Keratinocyte (primary cell): Measurements from ENCODE around the gene OR10S1. TPM values are rescaled to one million over a fixed set of nuclear protein-coding genes. Genes with fewer than 3 reads are reported as not detected.

Source experiments
- DNase-seq: peaks from one replicate; pipeline ENCODE4 v3.0.0-alpha.2; 2011; ENCODE audit warnings: low read depth, missing footprints, low spot score
- FAIRE-seq: peaks from 2 replicates; lab custom pipeline; 2011; peaks lifted over from hg19 to GRCh38; lab: Jason Lieb, UNC
- H2AFZ ChIP-seq: 2 replicates; pipeline ENCODE4 v1.6.0; 2012; ENCODE audit warnings: low read length, control low read depth, inconsistent platforms; ENCODE audit not compliant: control insufficient read depth
- H3K27ac ChIP-seq: 2 replicates; pipeline ENCODE4 v1.5.1; 2011; ENCODE audit warnings: low read length; ENCODE audit not compliant: control insufficient read depth, insufficient read depth
- H3K27me3 ChIP-seq: 3 replicates; pipeline ENCODE4 v1.6.0; 2011; ENCODE audit warnings: low read length; ENCODE audit not compliant: control insufficient read depth, insufficient read depth; ENCODE audit errors: extremely low read depth
- H3K36me3 ChIP-seq, 2 experiments: 2 replicates in 1 of 2; 3 replicates in 1 of 2; pipeline ENCODE4 v1.5.1; 2011; ENCODE audit warnings: low read length in 2 of 2, mild to moderate bottlenecking in 1 of 2; ENCODE audit not compliant: control insufficient read depth in 2 of 2, insufficient read depth in 2 of 2; ENCODE audit errors: extremely low read depth in 1 of 2
- H3K4me1 ChIP-seq: 3 replicates; pipeline ENCODE4 v1.5.1; 2011; ENCODE audit warnings: low read length; ENCODE audit not compliant: control insufficient read depth, insufficient read depth; ENCODE audit errors: extremely low read depth
- H3K4me2 ChIP-seq: 3 replicates; pipeline ENCODE4 v1.6.0; 2011; ENCODE audit warnings: low read depth, low read length; ENCODE audit not compliant: control insufficient read depth, insufficient read depth; ENCODE audit errors: extremely low read depth
- H3K4me3 ChIP-seq, 3 experiments: fragments of 200-600 bp in 1 of 3; sonication (generic) in 1 of 3; 2 replicates in 2 of 3; 3 replicates in 1 of 3; pipeline ENCODE4 v1.5.1; 2011 to 2016; ENCODE audit warnings: low read length in 3 of 3, mild to moderate bottlenecking in 3 of 3, control low read depth in 2 of 3, inconsistent platforms in 1 of 3, low read depth in 1 of 3, mixed read lengths in 1 of 3, mixed run types in 1 of 3, moderate library complexity in 1 of 3; ENCODE audit not compliant: control insufficient read depth in 2 of 3, insufficient read depth in 2 of 3; ENCODE audit errors: extremely low read depth in 1 of 3
- H3K79me2 ChIP-seq: 2 replicates; pipeline ENCODE4 v1.6.0; 2012; ENCODE audit warnings: low read length; ENCODE audit not compliant: control insufficient read depth, insufficient read depth
- H3K9ac ChIP-seq: 3 replicates; pipeline ENCODE4 v1.6.0; 2011; ENCODE audit warnings: low read length; ENCODE audit not compliant: control insufficient read depth, insufficient read depth; ENCODE audit errors: extremely low read depth
- H3K9me1 ChIP-seq: 3 replicates; pipeline ENCODE4 v1.6.0; 2011; ENCODE audit warnings: low read length; ENCODE audit not compliant: control insufficient read depth, insufficient read depth; ENCODE audit errors: extremely low read depth
- H3K9me3 ChIP-seq: 2 replicates; pipeline ENCODE4 v1.5.1; 2012; ENCODE audit warnings: low read depth, low read length; ENCODE audit not compliant: control insufficient read depth
- H4K20me1 ChIP-seq: 3 replicates; pipeline ENCODE4 v1.6.0; 2011; ENCODE audit warnings: low read length; ENCODE audit not compliant: control insufficient read depth, insufficient read depth; ENCODE audit errors: extremely low read depth
- EZH2 ChIP-seq: IDR thresholded peaks from one replicate; pipeline ENCODE4 v1.6.1; 2012; ENCODE audit warnings: inconsistent platforms, mild to moderate bottlenecking, low read length, moderate library complexity
- dilution Hi-C: fragments of 300-500 bp; cut with MboI; formaldehyde crosslinking; loops from one replicate; pipeline ENCODE4 v1.7.0; 2020; ENCODE audit warnings: low sequenced_read_pairs; ENCODE audit not compliant: extremely low pct_ligation_motif_present
- polyA plus RNA-seq, 5 experiments: library from polyadenylated mRNA; depleted of rRNA in 3 of 5; stranded (reverse) in 3 of 5; stranded (forward) in 1 of 5; unstranded in 1 of 5; fragments of >200 nt; gene quantifications; 1 replicate in 1 of 5; 2 replicates in 3 of 5; 3 replicates in 1 of 5; pipeline versions ENCODE4 v1.2.1 to v1.2.3, GENCODE V29; 2011 to 2012; ENCODE audit warnings: missing spikeins in 2 of 5, low read depth in 1 of 5, low replicate concordance in 1 of 5
- TF ChIP-seq, protein P1 (sequence below), 3 experiments: IDR thresholded peaks in 1 of 3; conservative IDR thresholded peaks in 1 of 3; optimal IDR thresholded peaks in 1 of 3; 2 replicates in 2 of 3; 3 replicates in 1 of 3; pipeline versions ENCODE3 to v1.5.1; 2011; ENCODE audit warnings: low read length in 3 of 3, mild to moderate bottlenecking in 3 of 3, moderate library complexity in 2 of 3, control low read depth in 1 of 3, inconsistent platforms in 1 of 3; ENCODE audit not compliant: insufficient read depth in 2 of 3; ENCODE audit errors: extremely low read depth in 1 of 3

Gene OR10S1
- polyA plus RNA-seq, 1 donor (not counting 4 experiments of a cell fraction or from before 2014, with no cell fraction given) = not detected

DNA sequence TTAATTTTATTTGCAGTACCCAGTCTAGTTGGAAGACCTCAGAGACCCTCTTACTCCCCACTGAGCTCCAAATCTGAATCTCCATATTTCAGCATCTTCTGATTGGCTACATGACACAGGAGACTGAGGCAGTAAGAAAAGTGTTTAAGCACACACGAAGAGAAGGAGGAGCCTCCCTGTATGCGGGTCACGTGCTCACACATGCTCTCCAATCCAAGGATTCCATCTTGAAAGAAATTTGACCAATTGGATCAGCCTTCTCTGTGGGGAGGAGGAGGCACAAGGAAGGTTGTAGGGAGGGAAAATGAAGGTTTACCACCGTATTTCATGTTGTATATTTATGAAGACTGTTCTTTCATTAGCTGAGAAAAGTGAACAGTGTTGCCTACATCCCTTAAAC, 35.2 kb downstream of the OR10S1 start:
- no peak overlapping the region for H3K9ac ChIP-seq
- no peaks in the 10 kb centered on the region for H4K20me1 ChIP-seq
- dilution Hi-C loops = no loop called here
- TF ChIP-seq, protein P1, sequence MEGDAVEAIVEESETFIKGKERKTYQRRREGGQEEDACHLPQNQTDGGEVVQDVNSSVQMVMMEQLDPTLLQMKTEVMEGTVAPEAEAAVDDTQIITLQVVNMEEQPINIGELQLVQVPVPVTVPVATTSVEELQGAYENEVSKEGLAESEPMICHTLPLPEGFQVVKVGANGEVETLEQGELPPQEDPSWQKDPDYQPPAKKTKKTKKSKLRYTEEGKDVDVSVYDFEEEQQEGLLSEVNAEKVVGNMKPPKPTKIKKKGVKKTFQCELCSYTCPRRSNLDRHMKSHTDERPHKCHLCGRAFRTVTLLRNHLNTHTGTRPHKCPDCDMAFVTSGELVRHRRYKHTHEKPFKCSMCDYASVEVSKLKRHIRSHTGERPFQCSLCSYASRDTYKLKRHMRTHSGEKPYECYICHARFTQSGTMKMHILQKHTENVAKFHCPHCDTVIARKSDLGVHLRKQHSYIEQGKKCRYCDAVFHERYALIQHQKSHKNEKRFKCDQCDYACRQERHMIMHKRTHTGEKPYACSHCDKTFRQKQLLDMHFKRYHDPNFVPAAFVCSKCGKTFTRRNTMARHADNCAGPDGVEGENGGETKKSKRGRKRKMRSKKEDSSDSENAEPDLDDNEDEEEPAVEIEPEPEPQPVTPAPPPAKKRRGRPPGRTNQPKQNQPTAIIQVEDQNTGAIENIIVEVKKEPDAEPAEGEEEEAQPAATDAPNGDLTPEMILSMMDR (optimal IDR thresholded peaks at IDR 0.05 in 1 of 3, IDR thresholded peaks at IDR 0.05 in 1 of 3, conservative IDR thresholded peaks at IDR 0.05 in 1 of 3; ENCODE audit: extremely low read depth in 1 of 3, insufficient read depth in 2 of 3, low read length in 3 of 3) = no peak
- TF ChIP-seq EZH2 = no peak
- no peak overlapping the region for H3K27ac ChIP-seq
- no peaks in the 10 kb centered on the region for H3K4me1 ChIP-seq
- no peaks in the 10 kb centered on the region for H3K9me3 ChIP-seq
- FAIRE-seq (no peak), DNase-seq (no peak)
- H3K79me2 ChIP-seq = no peaks in the 10 kb centered on the region
- no peak overlapping the region for H3K4me3 ChIP-seq
- no peaks in the 10 kb centered on the region for H3K27me3 ChIP-seq
- no peaks in the 10 kb centered on the region for H3K36me3 ChIP-seq
- no peak overlapping the region for H2AFZ ChIP-seq
- H3K4me2 ChIP-seq = no peak overlapping the region
- H3K9me1 ChIP-seq = no peaks in the 10 kb centered on the region

DNA sequence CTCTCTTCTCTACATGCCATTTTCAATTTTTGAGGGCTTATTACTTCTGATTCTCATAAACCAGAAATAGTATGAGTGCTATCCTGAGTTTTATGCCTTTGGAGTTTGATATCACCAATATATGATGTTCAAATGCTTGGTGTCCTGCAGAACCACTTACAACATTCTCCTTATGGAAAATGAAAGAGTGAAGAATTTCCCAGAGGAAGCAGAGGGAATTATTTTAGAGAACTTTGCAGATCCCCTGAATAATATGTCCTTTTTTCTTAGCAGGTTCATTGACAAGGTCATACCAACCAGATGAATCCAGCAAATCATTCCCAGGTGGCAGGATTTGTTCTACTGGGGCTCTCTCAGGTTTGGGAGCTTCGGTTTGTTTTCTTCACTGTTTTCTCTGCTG, 38.3 kb downstream of the OR10S1 start, which contains the start of gene OR4D5:
Gene OR4D5 (plus strand): TSS at position 301 of the 400 bp plus-strand sequence. CDS start 0 bp downstream, at position 301.
- Histone ChIP-seq H3K9me1 (no peaks in the 10 kb centered on the region), H4K20me1 (no peaks in the 10 kb centered on the region), H3K9ac (no peak within 1 kb of the TSS), H3K27me3 (no peaks in the 10 kb centered on the region), H3K36me3 (no peaks in the 10 kb centered on the region), H3K9me3 (no peaks in the 10 kb centered on the region), H3K4me1 (no peaks in the 10 kb centered on the region), H2AFZ (no peak within 1 kb of the TSS), H3K79me2 (no peaks in the 10 kb centered on the region), H3K27ac (no peak within 1 kb of the TSS), H3K4me2 (no peak within 1 kb of the TSS), H3K4me3 (no peak within 1 kb of the TSS)
- no peak for FAIRE-seq
- TF ChIP-seq, protein P1 (optimal IDR thresholded peaks at IDR 0.05 in 1 of 3, IDR thresholded peaks at IDR 0.05 in 1 of 3, conservative IDR thresholded peaks at IDR 0.05 in 1 of 3; ENCODE audit: extremely low read depth in 1 of 3, insufficient read depth in 2 of 3, low read length in 3 of 3) = no peak
- TF ChIP-seq EZH2 = no peak
- dilution Hi-C loops = no loop called here
- DNase-seq = no peak

Other genes starting within 250 kb of the OR10S1 start
- 9.1 to 11.4 TPM (median 9.3 TPM) in 3 replicates for gene ZNF202, start 236.1 kb downstream of the OR10S1 start, polyA plus RNA-seq
- not detected in 3 replicates for gene OR6X1, start 223.3 kb downstream of the OR10S1 start, polyA plus RNA-seq
- not detected in 3 replicates for gene OR6M1, start 171.4 kb downstream of the OR10S1 start, polyA plus RNA-seq
- not detected in 3 replicates for gene TMEM225, start 92.1 kb downstream of the OR10S1 start, polyA plus RNA-seq
- not detected in 3 replicates for gene OR8D4, start 75.6 kb downstream of the OR10S1 start, polyA plus RNA-seq
- gene OR4D5, start 38.2 kb downstream of the OR10S1 start, polyA plus RNA-seq = not detected in 3 replicates
- gene OR6T1, start 33.9 kb downstream of the OR10S1 start, polyA plus RNA-seq = not detected in 3 replicates
- gene OR10G6, start 17.4 kb upstream of the OR10S1 start, polyA plus RNA-seq = not detected in 3 replicates
- gene OR10G4, start 35.2 kb upstream of the OR10S1 start, polyA plus RNA-seq = not detected in 3 replicates
- not detected in 3 replicates for gene OR10G9, start 45.2 kb upstream of the OR10S1 start, polyA plus RNA-seq
- not detected in 3 replicates for gene OR10G8, start 49.0 kb upstream of the OR10S1 start, polyA plus RNA-seq
- not detected in 3 replicates for gene OR10G7, start 63.5 kb upstream of the OR10S1 start, polyA plus RNA-seq
- 29.7 to 39.5 TPM (median 36.4 TPM) in 3 replicates for gene VWA5A, start 137.7 kb upstream of the OR10S1 start, polyA plus RNA-seq
- not detected in 3 replicates for gene OR10D3, start 205.6 kb upstream of the OR10S1 start, polyA plus RNA-seq